HG03196 (cell line): ENCODE results near the gene CAMK2N1.

Experiments
- ATAC-seq: cut with Tn5 transposase; IDR thresholded peaks from one replicate; pipeline ENCODE4 v1.9.1; 2021; ENCODE audit not compliant: unreplicated experiment

The CAMK2N1 gene

DNA sequence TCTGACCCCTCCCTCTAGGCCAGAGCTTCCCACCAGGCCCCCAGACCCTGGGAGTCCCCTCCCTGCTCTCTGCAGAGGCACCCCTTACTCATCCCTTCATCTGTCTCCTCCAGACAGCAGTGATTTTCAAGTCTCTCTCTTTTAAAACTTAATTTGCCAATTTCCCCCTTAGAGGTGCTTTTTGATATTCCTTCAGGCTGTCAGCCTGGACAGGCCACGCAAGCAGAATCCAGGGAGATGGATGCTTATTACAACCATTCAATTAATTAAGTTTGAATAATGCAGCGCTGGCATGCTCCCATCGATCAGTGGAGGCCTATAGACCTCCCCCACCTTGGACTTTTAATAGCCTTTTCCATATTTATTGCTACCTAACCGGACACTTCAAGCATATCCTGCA is 6.2 kb downstream of the CAMK2N1 start:
- ATAC-seq, result no peak

DNA sequence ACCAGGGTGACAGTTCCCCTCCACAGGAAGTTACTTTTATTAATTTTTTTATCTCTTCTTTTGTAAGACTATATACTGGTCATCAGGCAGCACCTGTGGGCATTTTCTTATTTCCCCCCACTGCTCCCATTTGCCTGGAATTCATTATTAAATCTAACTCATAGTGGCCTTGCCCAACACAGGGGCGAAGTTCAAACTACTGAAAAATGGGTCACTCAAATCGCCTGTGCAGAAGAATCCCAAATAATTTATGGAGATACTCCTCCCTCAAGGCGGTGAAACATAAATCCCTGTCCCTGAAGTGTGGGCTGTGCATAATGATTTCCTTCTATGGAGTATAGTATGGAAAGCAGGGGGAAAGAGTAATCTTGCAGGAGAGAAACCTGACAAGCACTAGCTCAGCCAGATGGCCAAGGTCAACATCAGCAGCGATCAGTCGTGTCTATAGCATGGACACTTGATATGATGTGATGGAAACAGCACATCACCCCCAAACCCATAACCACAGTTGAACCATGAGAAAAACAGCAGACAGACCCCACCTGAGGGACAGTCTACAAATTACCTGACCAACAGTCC is 7.9 kb downstream of the CAMK2N1 start:
- no peak for ATAC-seq

DNA sequence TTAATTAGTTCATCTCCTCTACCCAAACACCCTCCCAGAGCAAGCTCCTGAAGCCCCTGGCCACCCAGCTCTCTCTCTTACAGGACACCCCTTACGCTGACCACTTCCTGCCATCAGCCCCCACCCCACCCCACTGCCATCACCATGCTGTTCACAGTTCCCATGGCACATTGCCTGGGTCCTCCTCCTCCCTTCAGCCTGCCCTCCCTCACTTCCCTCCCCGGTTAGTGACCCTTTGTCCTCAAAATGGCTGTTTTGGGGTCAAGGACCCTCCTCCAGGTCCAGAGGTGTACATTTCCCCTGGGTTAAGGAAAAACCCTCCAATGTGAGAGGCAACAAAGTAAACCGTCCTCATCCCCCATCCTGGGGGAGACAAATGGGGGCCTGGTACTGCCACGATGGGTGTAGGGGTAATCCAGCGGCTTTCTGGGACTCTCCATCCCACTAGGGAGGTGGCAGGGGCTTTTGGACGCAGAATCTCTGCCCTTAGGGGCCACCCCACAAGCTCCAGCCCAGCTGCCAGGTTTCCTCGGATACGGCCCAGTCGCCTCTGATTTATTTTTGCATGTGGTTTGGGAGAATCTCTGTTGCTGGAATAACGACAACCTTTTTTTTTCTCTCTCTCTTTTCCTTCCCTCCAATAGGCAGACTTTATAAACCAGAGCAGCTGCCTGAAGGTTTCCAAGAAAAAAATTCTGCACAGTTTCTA is 8.5 kb downstream of the CAMK2N1 start:
- no peak for ATAC-seq

DNA sequence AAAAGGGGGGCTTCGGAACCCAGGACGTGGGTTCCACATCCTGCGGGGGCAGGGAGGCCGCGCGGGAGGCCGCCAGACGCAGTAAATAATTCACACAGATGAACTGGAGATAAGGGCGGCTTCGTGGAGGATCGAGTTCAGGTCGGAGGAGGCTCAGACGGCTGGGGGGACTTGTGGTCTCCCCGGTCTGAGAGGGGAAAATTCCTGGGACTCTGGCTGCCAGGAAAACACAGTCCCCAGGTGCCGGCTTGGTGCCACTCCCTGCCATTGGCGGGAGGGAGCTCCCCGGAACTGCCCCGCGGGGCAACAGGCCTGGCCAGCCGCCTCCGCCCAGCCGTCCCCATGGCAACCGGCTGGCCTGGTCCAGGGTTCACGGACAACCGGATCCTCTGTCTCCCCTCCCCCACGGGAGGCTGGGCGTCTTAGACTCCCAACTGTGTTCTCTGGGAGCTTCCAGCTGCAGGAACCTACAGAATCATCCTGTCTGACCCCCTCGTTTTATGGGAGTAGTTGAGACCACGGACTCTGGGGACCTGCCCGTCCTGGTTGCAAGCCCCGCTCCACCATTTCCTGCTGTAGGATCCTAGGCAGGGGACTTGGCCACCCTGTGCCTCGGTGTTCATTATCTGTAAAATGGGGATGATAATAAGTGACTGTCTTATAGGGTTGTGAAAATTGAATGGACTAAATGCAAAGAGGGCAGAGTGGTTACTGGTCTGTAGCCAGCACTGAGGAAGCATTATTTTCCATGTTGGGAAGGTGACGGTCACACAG is 9.6 kb downstream of the CAMK2N1 start:
- no peak for ATAC-seq

DNA sequence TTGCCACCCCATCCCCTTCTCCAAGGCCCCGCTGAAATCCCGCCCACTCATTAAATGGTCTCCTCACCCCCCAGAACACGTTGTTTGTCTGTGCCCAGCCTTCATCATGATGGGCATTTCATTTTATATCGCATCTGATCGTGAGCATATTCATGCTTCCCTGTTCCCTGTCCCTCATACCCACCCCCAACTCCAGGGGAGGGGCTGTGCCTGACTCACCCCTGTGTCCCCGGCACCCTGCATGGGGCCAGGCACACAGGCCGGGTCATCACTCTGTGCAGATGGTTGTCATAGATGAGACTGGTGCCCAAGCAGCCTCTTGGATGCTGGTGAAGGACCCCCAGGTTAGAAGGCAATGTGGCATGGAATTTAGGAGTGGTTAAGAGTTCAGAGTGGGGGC is 11.0 kb downstream of the CAMK2N1 start:
- no peak for ATAC-seq

DNA sequence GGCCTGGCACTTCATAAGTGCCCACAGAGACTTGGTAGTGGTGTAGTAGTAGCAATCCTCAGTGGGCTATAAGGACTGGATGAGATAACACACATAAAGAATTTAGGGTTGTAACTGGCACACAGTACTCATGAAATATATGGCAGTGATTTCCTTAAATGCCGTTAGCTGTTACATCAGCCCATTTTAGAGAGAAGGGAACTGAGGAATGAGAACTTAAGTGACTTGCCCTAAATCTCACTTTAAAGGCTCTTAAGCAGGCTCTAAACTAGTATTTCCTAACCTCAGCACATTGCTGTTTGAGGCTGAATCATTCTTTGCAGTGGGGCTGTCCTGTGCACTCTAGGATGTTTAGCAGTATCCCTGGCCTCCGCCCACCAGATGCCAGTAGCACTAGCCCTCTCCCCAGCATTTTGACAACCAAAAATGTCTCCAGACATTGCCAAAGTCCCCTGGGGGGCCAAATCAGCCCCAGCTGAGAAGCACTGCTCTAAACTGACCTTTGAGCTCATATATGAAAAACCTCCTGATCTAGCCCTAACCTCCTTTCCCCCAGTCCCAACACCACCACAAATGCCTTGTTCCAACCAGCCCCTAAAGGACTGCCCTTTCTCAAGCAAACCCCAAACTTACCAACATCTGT is 11.6 kb downstream of the CAMK2N1 start:
- no peak for ATAC-seq

DNA sequence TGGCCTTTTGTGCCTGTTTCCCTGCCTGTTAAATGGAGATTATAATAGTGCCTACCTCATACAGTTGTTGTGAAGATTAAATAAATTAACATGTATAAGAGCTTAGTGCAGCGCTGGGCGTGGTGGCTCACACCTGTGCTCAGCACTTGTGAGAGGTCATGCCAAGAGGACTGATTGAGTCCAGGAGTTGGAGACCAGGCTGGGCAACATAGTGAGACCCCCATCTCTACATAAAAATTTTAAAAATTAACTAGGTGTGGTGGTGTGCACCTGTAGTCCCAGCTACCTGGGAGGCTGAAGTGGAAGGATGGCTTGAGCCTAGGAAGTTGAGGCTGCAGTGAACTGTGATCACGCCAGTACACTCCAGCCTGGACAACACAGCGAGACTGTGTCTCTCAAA is 12.1 kb downstream of the CAMK2N1 start:
- ATAC-seq, result no peak

DNA sequence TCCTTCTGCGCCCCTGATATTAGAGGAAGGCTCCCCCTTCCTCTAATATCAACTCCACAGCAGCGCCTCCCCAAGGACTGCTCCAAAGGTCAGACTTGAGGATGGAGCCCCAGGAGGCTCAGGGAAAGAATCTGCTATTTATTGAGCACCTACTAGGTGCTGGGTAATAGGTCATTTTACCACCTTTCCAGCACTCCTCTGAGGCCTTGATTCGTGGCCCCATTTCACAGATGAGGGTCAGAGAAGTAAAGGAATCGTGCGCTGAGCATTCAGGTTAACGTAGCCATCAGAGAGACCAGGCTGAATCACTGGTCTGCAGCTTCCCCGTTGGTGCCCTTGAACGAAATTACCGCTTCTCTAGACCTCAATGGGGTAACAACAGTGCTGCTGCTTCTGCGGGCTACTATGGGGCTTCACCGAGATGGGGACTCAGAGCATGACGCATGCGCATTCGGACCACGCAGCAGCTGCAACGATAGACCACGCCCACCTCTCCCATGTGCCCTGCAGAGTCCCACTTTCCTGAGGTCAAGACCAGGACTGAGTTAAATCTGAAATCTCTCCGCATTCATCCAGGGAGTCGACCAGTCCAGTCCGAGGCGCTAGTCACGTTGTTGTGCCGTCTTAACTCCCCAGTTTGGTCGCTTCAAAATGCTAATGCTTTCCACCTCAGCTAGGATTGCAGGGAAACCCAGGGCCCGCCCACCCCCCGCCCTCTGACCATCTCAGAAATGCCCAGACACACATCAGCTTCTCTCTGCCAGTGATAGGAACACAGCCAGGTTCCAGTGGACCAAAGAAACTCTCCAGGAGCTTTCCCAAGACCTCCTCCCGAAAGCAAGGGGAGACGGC is 12.9 kb downstream of the CAMK2N1 start:
- ATAC-seq, result no peak

DNA sequence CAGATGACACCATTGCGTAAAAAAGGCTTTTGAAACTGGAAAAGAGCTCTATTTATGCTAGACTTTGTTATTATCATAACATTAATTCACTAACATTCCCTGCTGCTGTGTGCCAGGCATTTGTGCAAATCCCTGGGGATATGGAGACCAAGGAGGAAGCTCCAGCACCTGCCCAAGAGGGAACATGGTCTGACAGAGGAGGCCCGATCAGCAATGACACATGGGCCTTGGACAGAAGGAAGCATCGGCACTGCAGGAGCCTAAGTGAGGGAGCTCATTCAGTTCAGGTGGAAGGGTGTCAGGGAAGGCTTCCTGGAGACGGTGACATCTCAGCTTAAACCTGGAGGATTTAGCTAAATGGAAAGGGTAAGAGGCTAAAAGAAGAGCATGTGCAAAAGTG is 13.9 kb downstream of the CAMK2N1 start:
- ATAC-seq, result no peak

DNA sequence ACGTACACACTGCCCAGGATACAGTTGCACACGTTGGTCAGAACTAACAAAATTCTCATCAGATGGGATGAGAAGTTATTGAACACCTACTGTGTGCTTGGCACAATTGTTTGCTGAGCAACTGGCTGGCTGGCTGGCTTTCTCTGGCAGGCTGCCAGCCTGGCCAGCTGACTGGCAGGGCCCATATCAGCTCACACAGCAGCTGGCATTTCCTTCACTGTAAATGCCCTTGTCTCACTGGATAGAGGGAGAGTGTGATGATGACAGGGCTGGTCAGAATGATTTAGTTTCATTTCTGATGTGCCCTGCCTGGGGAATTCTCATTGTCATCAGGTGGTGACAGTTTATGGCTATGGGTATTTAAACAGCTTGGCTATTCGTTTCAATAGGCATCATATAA is 15.8 kb downstream of the CAMK2N1 start:
- ATAC-seq, result no peak

DNA sequence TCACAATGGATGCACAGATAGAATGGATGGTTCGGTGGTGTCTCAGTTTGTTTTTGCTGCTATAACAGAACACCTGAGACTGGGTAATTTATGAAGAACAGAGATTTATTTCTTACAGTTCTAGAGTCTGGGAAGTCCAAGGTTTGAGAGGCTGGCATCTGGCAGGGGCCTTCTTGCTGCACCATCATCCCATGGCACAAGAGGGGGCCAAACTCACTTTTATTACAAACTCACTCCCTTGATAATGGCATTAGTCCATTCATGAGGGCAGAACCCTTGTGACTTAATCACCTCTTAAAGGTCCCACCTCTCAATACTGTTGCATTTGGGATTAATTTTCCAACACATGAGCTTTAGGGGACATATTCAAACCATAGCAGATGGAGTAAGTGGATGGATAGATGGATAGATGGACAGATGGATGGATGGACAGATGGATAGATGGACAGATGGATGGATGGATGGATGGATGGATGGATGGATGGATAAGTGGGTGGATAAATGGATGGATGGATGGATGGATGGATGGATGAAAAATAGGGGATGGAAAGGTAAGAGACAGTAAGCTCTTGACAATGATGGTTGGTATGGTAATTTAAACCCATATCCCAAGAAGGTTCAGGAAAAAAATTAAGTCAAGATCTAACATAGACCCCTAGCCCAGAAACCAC is 16.5 kb downstream of the CAMK2N1 start:
- ATAC-seq, result no peak

DNA sequence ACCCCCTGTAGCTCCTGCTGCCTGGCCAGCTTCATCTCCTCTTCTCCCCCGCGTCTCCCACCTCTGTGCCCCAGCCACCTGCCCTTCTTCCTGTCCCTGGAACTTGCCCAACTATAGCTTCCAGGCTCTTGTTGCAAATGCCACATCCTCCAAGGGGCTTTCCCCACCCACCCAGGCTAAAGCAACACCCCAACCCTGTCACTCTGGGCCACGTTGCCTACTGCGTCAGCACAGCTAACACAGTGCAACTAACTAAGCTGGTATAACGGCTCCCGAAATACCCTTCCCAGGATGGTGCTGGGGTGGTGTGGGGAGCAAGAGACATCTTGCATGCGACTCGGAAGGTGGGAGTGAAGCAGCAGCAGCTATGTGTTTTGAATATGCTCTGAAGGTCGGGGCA is 19.7 kb downstream of the CAMK2N1 start:
- no peak for ATAC-seq

DNA sequence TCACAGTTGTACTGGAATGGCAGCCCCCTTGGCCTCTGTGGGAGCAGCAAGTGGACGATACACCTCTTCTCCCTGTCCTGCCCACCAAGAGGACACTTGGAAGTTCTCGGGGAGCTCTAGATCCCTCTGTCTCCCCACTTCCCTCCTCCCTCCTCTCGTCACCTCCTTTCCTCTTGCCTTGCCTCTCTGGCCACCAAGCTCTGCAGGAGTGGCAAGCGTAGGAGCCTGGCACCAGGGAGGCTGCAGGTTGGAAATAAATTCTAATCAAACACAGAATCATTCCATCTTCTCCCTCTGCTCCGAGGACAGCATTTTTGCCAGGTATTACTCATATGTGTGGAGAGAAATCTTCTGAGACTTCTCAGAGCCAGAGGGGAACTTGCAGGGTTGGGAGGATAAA is 20.8 kb downstream of the CAMK2N1 start:
- no peak for ATAC-seq

DNA sequence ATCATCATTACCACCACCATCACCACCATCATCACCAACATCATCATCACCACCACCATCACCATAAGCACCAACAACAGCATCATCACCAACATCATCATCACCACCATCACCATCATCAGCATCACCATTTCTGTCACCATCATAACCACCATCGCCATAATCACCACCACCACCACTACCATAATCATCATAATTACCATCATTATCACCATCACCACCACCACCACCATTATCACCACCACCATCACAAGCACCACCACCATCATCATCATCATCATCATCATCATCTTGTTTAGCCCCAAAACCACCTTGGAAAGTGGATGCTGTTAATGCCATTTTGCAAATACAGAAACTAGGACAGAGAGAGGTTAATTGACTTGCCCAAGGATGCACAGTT is 22.5 kb downstream of the CAMK2N1 start:
- ATAC-seq, result no peak

DNA sequence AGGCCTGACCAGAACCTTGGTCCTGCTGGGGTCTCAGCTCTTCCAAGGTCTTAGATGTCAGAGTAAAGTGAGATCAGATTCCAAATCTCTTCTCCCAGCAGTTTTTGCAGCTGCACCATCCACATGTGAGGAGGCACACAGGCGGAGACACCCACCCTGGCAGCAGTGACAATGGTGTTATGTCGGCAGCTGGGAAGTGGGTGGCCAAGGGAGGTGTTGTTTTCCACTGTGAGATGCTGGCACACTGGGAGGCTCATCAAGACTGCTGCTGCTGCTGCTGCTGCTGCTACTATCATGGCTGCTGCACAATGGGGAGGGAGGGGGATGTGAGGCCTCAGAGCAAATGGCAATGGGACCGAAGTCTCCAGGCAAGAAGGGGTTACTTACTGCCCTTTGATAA is 23.6 kb downstream of the CAMK2N1 start:
- no peak for ATAC-seq

DNA sequence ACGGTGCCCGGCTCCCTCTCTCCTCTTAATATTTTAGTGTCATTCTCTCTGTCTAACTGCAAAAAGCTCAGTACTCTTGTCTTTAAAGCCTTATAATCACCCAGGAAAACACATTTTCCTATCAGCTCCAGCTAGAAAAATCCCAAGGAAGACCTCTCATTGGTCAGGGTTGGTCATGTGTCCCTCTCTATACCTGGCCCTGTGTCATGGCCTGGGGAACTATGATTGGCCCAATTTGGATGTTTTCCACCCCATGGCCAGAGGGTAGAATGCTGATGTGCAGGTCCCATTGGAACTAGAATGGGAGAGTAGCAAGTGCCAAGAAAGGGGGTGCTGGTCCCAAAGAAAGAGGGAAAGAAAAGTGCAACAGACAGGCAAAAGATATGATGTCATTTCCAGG is 27.3 kb downstream of the CAMK2N1 start:
- no peak for ATAC-seq

DNA sequence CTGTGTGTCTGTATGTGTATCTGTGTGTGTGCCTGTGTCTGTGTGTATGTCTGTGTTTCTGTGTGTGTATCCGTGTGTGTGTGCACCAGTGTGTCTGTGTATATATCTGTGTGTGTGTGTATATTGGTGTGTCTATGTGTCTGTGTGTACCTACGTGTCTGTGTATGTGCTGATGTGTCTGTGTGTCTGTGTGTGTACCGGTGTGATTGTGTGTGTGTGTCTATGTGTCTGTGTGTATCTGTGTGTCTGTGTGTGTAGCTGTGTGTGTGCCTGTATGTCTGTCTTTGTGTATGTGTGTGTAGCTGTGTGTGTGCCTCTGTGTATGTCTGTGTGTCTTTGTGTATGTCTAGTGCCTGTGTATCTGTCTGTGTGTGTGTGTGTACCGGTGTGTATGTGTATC is 32.0 kb downstream of the CAMK2N1 start:
- ATAC-seq, result no peak

DNA sequence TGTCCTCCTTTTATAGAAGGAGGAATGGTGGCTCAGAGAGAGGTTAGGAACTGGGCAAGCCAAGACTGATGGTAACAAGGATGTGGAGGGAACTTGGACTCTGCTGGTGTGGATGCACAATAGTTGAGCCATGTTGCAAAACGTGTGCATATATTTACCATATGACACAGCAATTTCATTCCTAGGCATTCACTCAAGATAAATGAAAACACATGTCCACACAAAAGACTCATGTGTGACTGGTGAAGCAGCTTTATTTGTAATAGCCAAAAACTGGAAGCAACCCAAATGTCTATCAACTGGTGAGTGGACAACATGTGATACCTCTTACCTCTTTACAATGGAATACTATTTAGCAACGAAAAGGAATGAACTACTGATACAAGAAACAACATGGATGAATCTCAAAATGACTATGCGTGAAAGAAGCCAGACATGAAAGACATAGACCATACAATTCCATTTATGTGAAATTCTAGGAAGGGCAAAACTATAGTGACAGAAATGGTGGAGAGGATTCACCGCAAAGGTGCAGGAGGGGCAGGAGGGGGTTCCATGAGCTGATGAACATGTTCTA is 36.2 kb downstream of the CAMK2N1 start:
- ATAC-seq, result no peak

DNA sequence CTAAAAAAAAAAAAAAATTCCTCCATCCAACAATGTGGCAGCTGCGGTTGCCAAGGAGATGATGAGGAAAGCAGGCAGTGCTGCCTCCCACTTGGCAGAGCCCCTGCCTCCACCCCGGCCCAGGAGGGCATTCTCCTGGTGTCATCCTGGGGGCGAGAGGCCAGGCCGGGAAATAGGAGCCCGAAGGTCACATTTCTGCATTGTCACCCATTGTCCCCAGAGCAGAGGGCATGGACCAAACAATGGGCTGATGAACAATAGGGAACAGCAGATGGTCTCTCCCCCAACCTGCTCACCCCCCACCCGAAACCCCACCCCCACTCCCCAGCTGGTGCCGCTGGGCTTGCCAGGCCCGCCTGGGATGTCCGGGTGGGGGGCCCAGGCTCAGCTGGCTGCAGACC is 37.3 kb downstream of the CAMK2N1 start:
- ATAC-seq, result no peak

DNA sequence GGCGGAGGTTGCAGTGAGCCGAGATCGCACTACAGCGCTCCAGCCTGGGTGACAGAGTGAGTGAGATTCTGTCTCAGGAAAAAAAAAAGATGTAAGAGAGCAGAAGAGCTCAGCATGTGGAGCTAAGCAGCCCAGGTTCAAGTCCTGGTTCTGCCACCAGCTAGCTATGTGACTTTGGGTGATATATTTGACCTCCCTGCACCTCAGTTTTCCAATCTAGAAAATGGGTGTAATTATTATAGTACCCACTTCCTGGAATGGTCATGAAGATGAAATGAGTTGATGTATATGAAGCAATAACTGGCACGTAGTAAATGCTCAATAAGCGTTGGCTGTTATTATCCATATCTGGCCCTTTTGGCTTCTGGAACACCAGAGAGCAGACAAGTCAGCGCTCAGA is 38.2 kb downstream of the CAMK2N1 start:
- ATAC-seq, result no peak
